HCT116 (cell line): ENCODE data around the gene SCAF1.

ENCODE experiments used
- EGR1 ChIP-seq: IDR thresholded peaks from 2 replicates; pipeline ENCODE4 v1.6.1; 2012; ENCODE audit warnings: low read depth
- EZH2phosphoT487 ChIP-seq: fragments of 200-600 bp; IDR thresholded peaks from 2 replicates; pipeline ENCODE4 v1.6.1; 2018; ENCODE audit warnings: antibody characterized with exemption, borderline replicate concordance
- FOSL1 ChIP-seq: IDR thresholded peaks from 2 replicates; pipeline ENCODE4 v1.6.1; 2012; ENCODE audit warnings: low read depth
- POLR2A ChIP-seq: IDR thresholded peaks from 2 replicates; pipeline ENCODE4 v1.7.0; 2011; ENCODE audit warnings: borderline replicate concordance; ENCODE audit not compliant: insufficient read depth, insufficient read length; ENCODE audit errors: extremely low read depth
- POLR2AphosphoS5 ChIP-seq: IDR thresholded peaks from 2 replicates; pipeline ENCODE4 v1.6.1; 2011; ENCODE audit warnings: mild to moderate bottlenecking, low read depth, low read length, moderate library complexity
- RAD21 ChIP-seq: IDR thresholded peaks from 2 replicates; pipeline ENCODE4 v1.6.1; 2012; ENCODE audit warnings: low read depth, mild to moderate bottlenecking
- SIN3A ChIP-seq: IDR thresholded peaks from 2 replicates; pipeline ENCODE4 v1.6.1; 2012; ENCODE audit warnings: low read depth
- YY1 ChIP-seq: IDR thresholded peaks from 2 replicates; pipeline ENCODE4 v1.6.1; 2011; ENCODE audit warnings: low read length, low read depth, moderate library complexity, mild to moderate bottlenecking; ENCODE audit not compliant: insufficient replicate concordance; ENCODE audit errors: extremely low read depth
- TF ChIP-seq, protein P1 (sequence below), 3 experiments: fragments of 200-600 bp in 1 of 3; sonication (generic) in 1 of 3; IDR thresholded peaks in 2 of 3; conservative IDR thresholded peaks in 1 of 3; 2 replicates each; pipeline ENCODE4 v1.5.1; 2012 to 2017; ENCODE audit warnings: low read depth in 2 of 3, low read length in 2 of 3, antibody characterized with exemption in 1 of 3, borderline replicate concordance in 1 of 3, control low read depth in 1 of 3, mild to moderate bottlenecking in 1 of 3, mixed read lengths in 1 of 3, mixed run types in 1 of 3, moderate library complexity in 1 of 3; ENCODE audit not compliant: insufficient read depth in 1 of 3
- TF ChIP-seq, protein P2 (sequence below): IDR thresholded peaks from 2 replicates; pipeline ENCODE4 v1.6.1; 2012
- TF ChIP-seq, protein P3 (sequence below): IDR thresholded peaks from 2 replicates; pipeline ENCODE4 v1.6.1; 2012; ENCODE audit warnings: low read depth

DNA sequence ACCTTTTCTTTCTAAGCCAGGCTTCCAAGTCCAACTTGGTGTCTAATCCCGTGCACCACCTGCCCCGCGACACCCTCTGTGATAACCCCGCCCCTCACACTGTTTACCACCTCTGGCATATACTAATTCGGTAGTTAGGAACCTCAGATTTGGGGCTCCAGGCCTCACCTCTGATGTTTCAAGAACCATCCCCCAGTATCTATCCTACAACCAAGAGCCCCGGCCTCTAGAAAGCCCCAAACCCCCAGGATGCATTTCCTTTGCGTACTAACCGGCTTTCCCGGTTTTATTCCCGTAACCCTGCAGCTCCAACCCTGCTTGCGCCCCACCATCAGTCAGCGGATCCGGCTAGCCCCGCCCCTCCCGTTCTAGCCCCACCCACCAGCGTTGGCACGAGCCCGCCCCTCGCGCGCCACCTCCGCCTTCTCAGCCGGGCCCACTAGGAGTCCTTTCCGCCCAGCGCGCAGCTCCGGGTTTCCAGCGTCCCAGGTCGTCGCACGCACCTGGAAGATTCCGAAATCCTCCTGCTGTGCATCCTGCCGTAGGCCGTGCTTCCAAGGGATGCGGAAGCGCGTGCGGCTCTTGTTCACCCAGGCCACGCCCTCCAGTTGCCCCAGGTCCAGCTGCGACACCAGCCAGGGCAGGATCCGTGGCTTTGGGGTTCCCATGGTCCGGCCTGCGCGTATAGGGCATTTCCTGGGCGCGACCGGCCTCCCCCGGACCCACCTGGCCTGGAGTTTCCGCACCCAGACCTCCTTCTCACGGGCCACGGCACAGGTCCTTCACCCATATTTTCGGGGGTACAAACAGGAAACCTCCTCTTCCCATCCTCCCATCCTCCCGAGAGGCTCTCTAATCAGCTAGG lies 22.4 kb downstream of the SCAF1 start:
- TF ChIP-seq, protein P1, sequence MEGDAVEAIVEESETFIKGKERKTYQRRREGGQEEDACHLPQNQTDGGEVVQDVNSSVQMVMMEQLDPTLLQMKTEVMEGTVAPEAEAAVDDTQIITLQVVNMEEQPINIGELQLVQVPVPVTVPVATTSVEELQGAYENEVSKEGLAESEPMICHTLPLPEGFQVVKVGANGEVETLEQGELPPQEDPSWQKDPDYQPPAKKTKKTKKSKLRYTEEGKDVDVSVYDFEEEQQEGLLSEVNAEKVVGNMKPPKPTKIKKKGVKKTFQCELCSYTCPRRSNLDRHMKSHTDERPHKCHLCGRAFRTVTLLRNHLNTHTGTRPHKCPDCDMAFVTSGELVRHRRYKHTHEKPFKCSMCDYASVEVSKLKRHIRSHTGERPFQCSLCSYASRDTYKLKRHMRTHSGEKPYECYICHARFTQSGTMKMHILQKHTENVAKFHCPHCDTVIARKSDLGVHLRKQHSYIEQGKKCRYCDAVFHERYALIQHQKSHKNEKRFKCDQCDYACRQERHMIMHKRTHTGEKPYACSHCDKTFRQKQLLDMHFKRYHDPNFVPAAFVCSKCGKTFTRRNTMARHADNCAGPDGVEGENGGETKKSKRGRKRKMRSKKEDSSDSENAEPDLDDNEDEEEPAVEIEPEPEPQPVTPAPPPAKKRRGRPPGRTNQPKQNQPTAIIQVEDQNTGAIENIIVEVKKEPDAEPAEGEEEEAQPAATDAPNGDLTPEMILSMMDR (IDR thresholded peaks at IDR 0.05 in 2 of 3, conservative IDR thresholded peaks at IDR 0.05 in 1 of 3; ENCODE audit: borderline replicate concordance in 1 of 3, insufficient read depth in 1 of 3, low read depth in 2 of 3, low read length in 2 of 3): 0 out of 6 replicates have a peak, but pooled peaks of 1 of the 3 experiments have one; percentile 12
- peak; percentile 89 for TF ChIP-seq POLR2AphosphoS5
- TF ChIP-seq, protein P2, sequence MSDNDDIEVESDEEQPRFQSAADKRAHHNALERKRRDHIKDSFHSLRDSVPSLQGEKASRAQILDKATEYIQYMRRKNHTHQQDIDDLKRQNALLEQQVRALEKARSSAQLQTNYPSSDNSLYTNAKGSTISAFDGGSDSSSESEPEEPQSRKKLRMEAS: peak; percentile 98
- TF ChIP-seq YY1: peak; percentile 17
- peak; percentile 96 for TF ChIP-seq SIN3A
- TF ChIP-seq EGR1: peak; percentile 59
- TF ChIP-seq FOSL1: no peak
- peak; percentile 43 for TF ChIP-seq POLR2A
- TF ChIP-seq, protein P3, sequence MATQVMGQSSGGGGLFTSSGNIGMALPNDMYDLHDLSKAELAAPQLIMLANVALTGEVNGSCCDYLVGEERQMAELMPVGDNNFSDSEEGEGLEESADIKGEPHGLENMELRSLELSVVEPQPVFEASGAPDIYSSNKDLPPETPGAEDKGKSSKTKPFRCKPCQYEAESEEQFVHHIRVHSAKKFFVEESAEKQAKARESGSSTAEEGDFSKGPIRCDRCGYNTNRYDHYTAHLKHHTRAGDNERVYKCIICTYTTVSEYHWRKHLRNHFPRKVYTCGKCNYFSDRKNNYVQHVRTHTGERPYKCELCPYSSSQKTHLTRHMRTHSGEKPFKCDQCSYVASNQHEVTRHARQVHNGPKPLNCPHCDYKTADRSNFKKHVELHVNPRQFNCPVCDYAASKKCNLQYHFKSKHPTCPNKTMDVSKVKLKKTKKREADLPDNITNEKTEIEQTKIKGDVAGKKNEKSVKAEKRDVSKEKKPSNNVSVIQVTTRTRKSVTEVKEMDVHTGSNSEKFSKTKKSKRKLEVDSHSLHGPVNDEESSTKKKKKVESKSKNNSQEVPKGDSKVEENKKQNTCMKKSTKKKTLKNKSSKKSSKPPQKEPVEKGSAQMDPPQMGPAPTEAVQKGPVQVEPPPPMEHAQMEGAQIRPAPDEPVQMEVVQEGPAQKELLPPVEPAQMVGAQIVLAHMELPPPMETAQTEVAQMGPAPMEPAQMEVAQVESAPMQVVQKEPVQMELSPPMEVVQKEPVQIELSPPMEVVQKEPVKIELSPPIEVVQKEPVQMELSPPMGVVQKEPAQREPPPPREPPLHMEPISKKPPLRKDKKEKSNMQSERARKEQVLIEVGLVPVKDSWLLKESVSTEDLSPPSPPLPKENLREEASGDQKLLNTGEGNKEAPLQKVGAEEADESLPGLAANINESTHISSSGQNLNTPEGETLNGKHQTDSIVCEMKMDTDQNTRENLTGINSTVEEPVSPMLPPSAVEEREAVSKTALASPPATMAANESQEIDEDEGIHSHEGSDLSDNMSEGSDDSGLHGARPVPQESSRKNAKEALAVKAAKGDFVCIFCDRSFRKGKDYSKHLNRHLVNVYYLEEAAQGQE: no peak
- no peak for TF ChIP-seq RAD21
- TF ChIP-seq EZH2phosphoT487: no peak
